Measurements from ENCODE around the gene USP32.

The USP32 gene

DNA sequence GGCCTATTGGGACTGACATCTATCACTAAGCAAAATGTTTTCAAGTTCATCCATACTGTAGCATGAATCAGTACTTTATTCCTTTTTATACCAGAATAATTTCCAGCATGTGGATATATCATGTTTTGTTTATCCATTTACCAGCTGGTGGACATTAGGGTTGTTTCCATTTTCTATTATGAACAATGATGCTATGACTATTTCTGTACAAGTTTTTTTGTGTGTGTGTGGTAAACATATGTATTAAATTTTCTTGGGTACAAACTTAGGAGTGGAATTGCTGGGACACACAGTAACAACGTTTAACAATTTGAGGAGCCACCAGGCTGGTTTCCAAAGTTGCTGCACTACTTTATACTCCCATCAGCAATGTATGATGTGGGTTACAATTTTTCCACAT is 91.0 kb downstream of the USP32 start:
- H3K9ac ChIP-seq (ENCODE audit: low read length) = no peak overlapping the region
- H4K20me1 ChIP-seq (ENCODE audit: insufficient read depth, low read length) = no peaks in the 10 kb centered on the region
- peaks cover 11% of the 10 kb centered on the region; the same call in 1 of the 2 replicates for H3K36me3 ChIP-seq (ENCODE audit: insufficient read depth, low read length)
- TF ChIP-seq CTCF (IDR thresholded peaks at IDR 0.05; ENCODE audit: low read length) (no peak), EZH2 (IDR thresholded peaks at IDR 0.05; ENCODE audit: borderline replicate concordance, low read length) (no peak)
- no peak overlapping the region for H3K4me3 ChIP-seq (ENCODE audit: low read depth, low read length, poor library complexity, severe bottlenecking)
- H3K4me2 ChIP-seq (ENCODE audit: low read length) = no peak overlapping the region
- no peaks in the 10 kb centered on the region for H3F3A ChIP-seq (ENCODE audit: insufficient read depth, low read length)
- H3K9me2 ChIP-seq (ENCODE audit: low read depth, low read length) = no peaks in the 10 kb centered on the region
- H2AFZ ChIP-seq (ENCODE audit: low read length) = no peak overlapping the region
- H3K27me3 ChIP-seq (ENCODE audit: insufficient read depth, low read length) = no peaks in the 10 kb centered on the region
- peaks cover 4% of the 10 kb centered on the region; the same call in 1 of the 2 replicates for H3K9me3 ChIP-seq (ENCODE audit: low read length)
- H3K27ac ChIP-seq (ENCODE audit: low read depth, low read length, poor library complexity, severe bottlenecking) = no peak overlapping the region
- H3K4me1 ChIP-seq (ENCODE audit: insufficient read depth, low read length, severe bottlenecking) = peaks cover 8% of the 10 kb centered on the region
- no peaks in the 10 kb centered on the region for H3K79me2 ChIP-seq (ENCODE audit: insufficient read depth, low read length)

DNA sequence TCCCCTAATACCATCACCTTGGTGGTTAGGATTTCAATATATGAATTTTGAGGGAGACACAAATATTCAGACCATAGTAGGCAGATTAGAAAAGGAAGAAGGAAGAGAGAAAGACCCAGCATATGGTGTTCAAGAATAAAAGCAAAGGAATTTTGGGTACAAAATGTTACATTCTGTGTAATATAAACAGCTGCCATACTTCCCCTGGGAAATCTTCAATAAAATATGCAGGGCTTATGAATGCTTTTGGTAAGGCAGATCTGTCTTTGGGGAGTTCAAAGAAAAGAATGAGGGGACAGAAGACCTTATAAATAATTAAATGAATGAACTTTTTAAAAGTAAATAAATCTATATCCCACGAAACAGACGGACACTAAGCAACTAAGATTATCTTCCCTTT is 91.9 kb downstream of the USP32 start:
- H3K9me3 ChIP-seq (ENCODE audit: low read length) = peaks cover 4% of the 10 kb centered on the region; the same call in 1 of the 2 replicates
- no peak overlapping the region for H3K4me2 ChIP-seq (ENCODE audit: low read length)
- no peak overlapping the region for H3K4me3 ChIP-seq (ENCODE audit: low read depth, low read length, poor library complexity, severe bottlenecking)
- no peaks in the 10 kb centered on the region for H3F3A ChIP-seq (ENCODE audit: insufficient read depth, low read length)
- H3K9ac ChIP-seq (ENCODE audit: low read length) = no peak overlapping the region
- TF ChIP-seq EZH2 (IDR thresholded peaks at IDR 0.05; ENCODE audit: borderline replicate concordance, low read length) = no peak
- no peak for TF ChIP-seq CTCF (IDR thresholded peaks at IDR 0.05; ENCODE audit: low read length)
- H3K27ac ChIP-seq (ENCODE audit: low read depth, low read length, poor library complexity, severe bottlenecking) = no peak overlapping the region
- H4K20me1 ChIP-seq (ENCODE audit: insufficient read depth, low read length) = no peaks in the 10 kb centered on the region
- peaks cover 11% of the 10 kb centered on the region; the same call in 1 of the 2 replicates for H3K36me3 ChIP-seq (ENCODE audit: insufficient read depth, low read length)
- H3K27me3 ChIP-seq (ENCODE audit: insufficient read depth, low read length) = no peaks in the 10 kb centered on the region
- no peaks in the 10 kb centered on the region for H3K79me2 ChIP-seq (ENCODE audit: insufficient read depth, low read length)
- H3K4me1 ChIP-seq (ENCODE audit: insufficient read depth, low read length, severe bottlenecking) = peaks cover 1% of the 10 kb centered on the region
- H2AFZ ChIP-seq (ENCODE audit: low read length) = no peak overlapping the region
- H3K9me2 ChIP-seq (ENCODE audit: low read depth, low read length) = no peaks in the 10 kb centered on the region

DNA sequence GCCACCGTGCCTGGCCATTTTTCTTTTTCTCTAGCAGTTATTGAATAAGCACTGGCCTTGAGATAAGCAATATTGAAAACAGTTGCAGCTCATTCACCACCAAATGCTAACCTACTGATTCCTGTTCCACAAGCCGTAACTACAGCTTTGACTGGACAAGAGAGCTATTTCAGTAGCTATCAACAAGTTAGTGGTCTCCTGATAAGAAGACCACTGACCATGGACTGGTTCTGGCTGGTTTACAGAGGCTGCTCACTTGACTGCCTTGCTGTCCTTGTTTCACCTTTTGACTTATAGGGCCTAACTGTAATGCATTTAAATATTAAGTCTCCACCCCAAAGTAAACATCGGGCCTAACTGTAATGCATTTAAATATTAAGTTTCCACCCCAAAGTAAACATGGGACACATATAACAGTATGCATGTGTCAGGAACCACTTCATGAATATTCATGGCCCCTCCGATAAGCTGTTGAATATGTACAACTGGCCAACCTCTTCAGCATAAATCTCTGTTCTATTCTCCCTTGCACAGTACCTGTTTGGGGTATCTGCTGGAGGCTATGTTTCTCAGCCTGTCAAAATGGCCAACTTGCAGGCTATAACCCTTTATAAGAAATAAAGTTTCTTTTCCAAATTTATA is 94.1 kb downstream of the USP32 start:
- H3K9me2 ChIP-seq (ENCODE audit: low read depth, low read length) = no peaks in the 10 kb centered on the region
- H2AFZ ChIP-seq (ENCODE audit: low read length) = no peak overlapping the region
- H3K9ac ChIP-seq (ENCODE audit: low read length) = no peak overlapping the region
- no peaks in the 10 kb centered on the region for H3K4me1 ChIP-seq (ENCODE audit: insufficient read depth, low read length, severe bottlenecking)
- H3K27me3 ChIP-seq (ENCODE audit: insufficient read depth, low read length) = no peaks in the 10 kb centered on the region
- no peaks in the 10 kb centered on the region for H4K20me1 ChIP-seq (ENCODE audit: insufficient read depth, low read length)
- TF ChIP-seq CTCF (IDR thresholded peaks at IDR 0.05; ENCODE audit: low read length) = no peak
- TF ChIP-seq EZH2 (IDR thresholded peaks at IDR 0.05; ENCODE audit: borderline replicate concordance, low read length) = no peak
- H3K4me2 ChIP-seq (ENCODE audit: low read length) = no peak overlapping the region
- H3K27ac ChIP-seq (ENCODE audit: low read depth, low read length, poor library complexity, severe bottlenecking) = no peak overlapping the region
- H3K36me3 ChIP-seq (ENCODE audit: insufficient read depth, low read length) = peaks cover 16% of the 10 kb centered on the region; the same call in 1 of the 2 replicates
- no peaks in the 10 kb centered on the region for H3K79me2 ChIP-seq (ENCODE audit: insufficient read depth, low read length)
- H3K4me3 ChIP-seq (ENCODE audit: low read depth, low read length, poor library complexity, severe bottlenecking) = no peak overlapping the region
- no peaks in the 10 kb centered on the region for H3F3A ChIP-seq (ENCODE audit: insufficient read depth, low read length)
- no peaks in the 10 kb centered on the region for H3K9me3 ChIP-seq (ENCODE audit: low read length)

Measured in OCI-LY1 (cell line).